ENCODE results near the gene MTHFD2. TPM values are rescaled to one million over a fixed set of nuclear protein-coding genes. Genes with fewer than 3 reads are reported as not detected.
A peak's percentile ranks its signal among the peaks of the same experiment; 100 is the strongest.

The MTHFD2 gene
- total and polyA plus RNA-seq, 10 donors, result 17.8 to 71.1 (median 39.8) TPM

DNA sequence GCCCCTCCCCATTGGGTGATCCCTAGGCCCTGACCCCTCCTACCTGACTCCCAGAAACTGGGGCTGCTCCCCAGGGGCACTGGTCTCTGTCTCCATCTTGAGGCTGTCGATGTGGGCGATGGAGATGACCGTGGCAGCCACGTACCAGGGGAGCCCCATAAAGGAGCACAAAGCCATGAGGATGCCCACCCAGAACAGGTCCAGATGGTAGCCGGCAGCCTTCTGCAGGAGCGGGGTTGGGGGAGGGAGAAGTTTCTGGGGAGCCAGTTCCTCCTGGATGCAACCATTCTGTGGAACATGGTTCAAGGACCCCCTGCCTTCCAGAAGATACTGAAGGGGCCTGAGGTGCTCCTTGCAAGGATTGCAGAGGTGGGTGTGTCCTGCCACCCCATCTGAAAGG lies 34.0 kb downstream of the MTHFD2 start:
- H3K4me1 ChIP-seq, result no peaks in the 10 kb centered on the region
- peaks cover 0 to 5% (median 0%) of the 10 kb centered on the region in 6 donors for H3K36me3 ChIP-seq
- no peak for TF ChIP-seq POLR2A (IDR thresholded peaks at IDR 0.05)
- TF ChIP-seq, protein P1, sequence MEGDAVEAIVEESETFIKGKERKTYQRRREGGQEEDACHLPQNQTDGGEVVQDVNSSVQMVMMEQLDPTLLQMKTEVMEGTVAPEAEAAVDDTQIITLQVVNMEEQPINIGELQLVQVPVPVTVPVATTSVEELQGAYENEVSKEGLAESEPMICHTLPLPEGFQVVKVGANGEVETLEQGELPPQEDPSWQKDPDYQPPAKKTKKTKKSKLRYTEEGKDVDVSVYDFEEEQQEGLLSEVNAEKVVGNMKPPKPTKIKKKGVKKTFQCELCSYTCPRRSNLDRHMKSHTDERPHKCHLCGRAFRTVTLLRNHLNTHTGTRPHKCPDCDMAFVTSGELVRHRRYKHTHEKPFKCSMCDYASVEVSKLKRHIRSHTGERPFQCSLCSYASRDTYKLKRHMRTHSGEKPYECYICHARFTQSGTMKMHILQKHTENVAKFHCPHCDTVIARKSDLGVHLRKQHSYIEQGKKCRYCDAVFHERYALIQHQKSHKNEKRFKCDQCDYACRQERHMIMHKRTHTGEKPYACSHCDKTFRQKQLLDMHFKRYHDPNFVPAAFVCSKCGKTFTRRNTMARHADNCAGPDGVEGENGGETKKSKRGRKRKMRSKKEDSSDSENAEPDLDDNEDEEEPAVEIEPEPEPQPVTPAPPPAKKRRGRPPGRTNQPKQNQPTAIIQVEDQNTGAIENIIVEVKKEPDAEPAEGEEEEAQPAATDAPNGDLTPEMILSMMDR (IDR thresholded peaks at IDR 0.05 in 8 of 11, conservative IDR thresholded peaks at IDR 0.05 in 3 of 11), result no peak
- TF ChIP-seq POLR2AphosphoS5 (IDR thresholded peaks at IDR 0.05), result no peak
- 80 to 100% (median 93%) methylated on average over 6 of the region's 6 CpGs for WGBS, 5 donors
- H3K27ac ChIP-seq, result no peak overlapping the region
- H3K27me3 ChIP-seq (replicated peaks in 1 of 7), result no peaks in the 10 kb centered on the region
- no peak for DNase-seq
- intact Hi-C loops (cut with DNase I; ENCODE audit: low total_unique reads), result no loop called here
- no peaks in the 10 kb centered on the region for H3K9me3 ChIP-seq
- no peak overlapping the region for H3K4me3 ChIP-seq

DNA sequence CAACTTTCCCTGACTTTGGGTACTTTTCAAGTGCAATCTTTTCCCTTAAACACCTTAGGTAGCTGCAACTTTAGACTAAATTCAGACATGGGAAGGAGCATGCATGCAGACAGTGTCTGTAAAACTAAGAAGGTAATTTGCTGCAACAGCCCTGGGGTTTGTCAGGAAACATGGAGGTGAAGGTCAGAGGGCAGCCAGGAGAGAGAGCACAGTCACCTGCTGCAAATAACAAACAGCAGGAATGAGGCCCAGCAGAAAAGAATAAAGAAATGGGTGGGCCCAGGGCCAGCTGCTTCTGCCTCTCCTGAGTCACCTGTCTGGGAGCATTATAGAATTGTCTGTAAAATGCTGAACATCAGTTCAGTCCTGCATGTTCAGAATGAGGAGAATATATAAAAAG lies 35.2 kb downstream of the MTHFD2 start:
- no peak for DNase-seq
- H3K27me3 ChIP-seq (replicated peaks in 1 of 7), result no peaks in the 10 kb centered on the region
- TF ChIP-seq POLR2A (IDR thresholded peaks at IDR 0.05) (no peak), POLR2AphosphoS5 (IDR thresholded peaks at IDR 0.05) (no peak)
- TF ChIP-seq, protein P1 (IDR thresholded peaks at IDR 0.05 in 8 of 11, conservative IDR thresholded peaks at IDR 0.05 in 3 of 11), result no peak
- intact Hi-C loops (cut with DNase I; ENCODE audit: low total_unique reads), result no loop called here
- no peaks in the 10 kb centered on the region for H3K9me3 ChIP-seq
- no peak overlapping the region for H3K4me3 ChIP-seq
- H3K4me1 ChIP-seq, result no peaks in the 10 kb centered on the region
- H3K36me3 ChIP-seq, result peaks cover 0 to 5% (median 0%) of the 10 kb centered on the region in 6 donors
- H3K27ac ChIP-seq, result no peak overlapping the region

DNA sequence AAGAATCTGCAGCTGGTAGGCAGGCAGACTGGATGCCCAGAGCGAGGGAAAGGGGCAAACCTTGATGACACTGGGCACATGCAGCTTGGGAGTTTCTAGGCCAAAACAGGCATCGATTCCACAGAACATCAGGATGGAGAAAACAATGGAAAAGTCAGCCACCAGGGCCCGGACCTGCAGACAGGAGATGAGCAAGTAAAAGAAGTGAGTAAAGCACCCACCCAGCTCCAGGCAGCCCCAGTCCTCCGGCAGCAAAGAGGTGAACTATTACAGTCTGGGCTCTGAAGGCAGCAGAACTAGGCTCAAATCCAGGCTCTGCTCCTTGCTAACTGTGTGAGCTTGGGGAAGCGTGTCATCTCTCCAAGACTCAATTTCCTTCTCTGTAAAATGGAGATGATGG lies 36.6 kb downstream of the MTHFD2 start:
- H3K27ac ChIP-seq, result no peak overlapping the region
- no peaks in the 10 kb centered on the region for H3K9me3 ChIP-seq
- WGBS, 5 donors, result 89 to 97% (median 93%) methylated on average over 5 of the region's 5 CpGs
- no peak overlapping the region for H3K4me3 ChIP-seq
- intact Hi-C loops (cut with DNase I; ENCODE audit: low total_unique reads), result no loop called here
- H3K27me3 ChIP-seq (replicated peaks in 1 of 7), result no peaks in the 10 kb centered on the region
- TF ChIP-seq POLR2A (IDR thresholded peaks at IDR 0.05) (no peak), POLR2AphosphoS5 (IDR thresholded peaks at IDR 0.05) (no peak)
- TF ChIP-seq, protein P1 (IDR thresholded peaks at IDR 0.05 in 8 of 11, conservative IDR thresholded peaks at IDR 0.05 in 3 of 11), result no peak
- H3K36me3 ChIP-seq, result peaks cover 0 to 5% (median 0%) of the 10 kb centered on the region in 6 donors
- peak; percentile 54 for DNase-seq
- no peaks in the 10 kb centered on the region for H3K4me1 ChIP-seq

GRCh38 chr2:74238879-74239278 lies 40.5 kb downstream of the MTHFD2 start:
- H3K36me3 ChIP-seq, result peaks cover 0 to 5% (median 0%) of the 10 kb centered on the region in 6 donors
- TF ChIP-seq POLR2AphosphoS5 (IDR thresholded peaks at IDR 0.05), result no peak
- TF ChIP-seq, protein P1 (IDR thresholded peaks at IDR 0.05 in 8 of 11, conservative IDR thresholded peaks at IDR 0.05 in 3 of 11), result no peak
- no peak for DNase-seq
- no peaks in the 10 kb centered on the region for H3K4me1 ChIP-seq
- H3K27ac ChIP-seq, result no peak overlapping the region
- intact Hi-C loops (cut with DNase I; ENCODE audit: low total_unique reads), result no loop called here
- H3K4me3 ChIP-seq, result no peak overlapping the region
- no peaks in the 10 kb centered on the region for H3K9me3 ChIP-seq
- 86 to 100% (median 89%) methylated on average over 2 of the region's 2 CpGs for WGBS, 5 donors
- H3K27me3 ChIP-seq (replicated peaks in 1 of 7), result no peaks in the 10 kb centered on the region
